ENCODE measurements around the gene ERC1.
A peak's percentile ranks its signal among the peaks of the same experiment; 100 is the strongest.
"Not testable (repeated sequence)": the region's sequence is repeated elsewhere in the genome, so short reads cannot be mapped to it uniquely, and the experiment has no call there.

Gene ERC1

DNA sequence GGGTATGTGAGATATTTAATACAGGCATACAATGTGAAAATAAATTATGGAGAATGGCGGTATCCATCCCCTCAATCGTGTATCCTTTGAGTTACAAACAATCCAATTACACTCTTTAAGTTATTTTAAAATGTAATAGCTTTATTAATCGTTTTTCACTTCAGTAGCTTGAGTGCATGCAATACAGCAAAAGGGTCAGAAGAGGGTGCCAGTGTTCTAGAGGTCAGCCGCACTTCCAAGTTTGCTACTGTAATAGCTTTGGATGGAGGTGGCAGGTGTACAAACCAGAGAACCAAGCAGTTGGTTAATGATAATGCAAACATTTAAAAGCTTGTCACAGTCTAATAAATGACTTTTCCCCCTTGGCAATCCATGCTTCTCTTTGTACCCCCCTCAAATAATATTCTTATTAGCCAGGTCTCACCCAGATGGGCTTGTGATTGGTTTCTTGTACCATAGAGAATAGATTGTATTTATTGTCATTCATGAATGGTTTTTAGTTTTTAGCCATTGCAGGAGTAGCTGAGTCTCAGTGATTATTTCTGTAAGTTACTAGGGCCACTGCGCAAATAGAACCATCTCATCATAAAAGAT lies 127.0 kb downstream of the ERC1 start:
- peak; percentile 21 to 47 (median 45) for DNase-seq (ENCODE audit: low read depth in 3 of 3, low spot score in 1 of 3)

DNA sequence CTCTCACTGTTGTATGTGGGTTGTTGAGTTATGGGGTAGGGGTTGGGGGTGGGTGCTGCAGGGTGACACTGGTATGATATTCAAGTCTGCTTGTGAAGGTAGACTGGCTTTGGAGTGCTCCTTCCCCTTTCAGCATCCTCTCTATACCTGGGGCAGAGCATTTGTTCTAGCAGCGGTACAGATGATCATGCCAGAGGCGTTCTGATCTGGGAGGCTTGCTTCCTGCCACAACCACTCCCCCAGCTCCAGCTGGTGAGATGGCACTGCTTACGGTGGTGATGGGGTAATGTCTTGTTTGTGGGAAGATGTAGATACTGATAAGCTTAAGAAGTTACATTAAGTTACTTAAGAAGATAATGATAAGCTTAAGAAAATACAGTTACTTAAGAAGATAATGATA lies 131.8 kb downstream of the ERC1 start:
- peak in 1 of 3 donors; percentile 2 for DNase-seq (ENCODE audit: low read depth in 3 of 3, low spot score in 1 of 3)

DNA sequence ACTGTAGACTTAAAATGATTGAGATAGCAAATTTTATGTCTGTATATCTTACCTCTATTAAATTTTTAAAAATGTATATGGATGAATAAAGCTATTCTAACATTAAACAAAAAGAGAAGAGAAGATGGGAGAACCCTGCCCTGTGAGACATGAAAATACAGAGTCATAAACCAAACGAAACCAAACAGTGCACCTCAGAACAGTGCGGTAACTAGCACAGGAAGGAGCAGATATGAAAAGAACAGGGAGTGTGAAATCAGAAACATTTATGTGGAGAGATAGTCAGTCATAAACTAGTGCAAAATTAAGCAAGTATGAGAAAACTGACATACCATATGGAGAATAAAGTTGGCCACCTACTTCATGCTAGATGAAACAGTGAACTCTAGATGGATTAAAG lies 135.1 kb downstream of the ERC1 start:
- DNase-seq (ENCODE audit: low read depth in 3 of 3, low spot score in 1 of 3) = no peak

DNA sequence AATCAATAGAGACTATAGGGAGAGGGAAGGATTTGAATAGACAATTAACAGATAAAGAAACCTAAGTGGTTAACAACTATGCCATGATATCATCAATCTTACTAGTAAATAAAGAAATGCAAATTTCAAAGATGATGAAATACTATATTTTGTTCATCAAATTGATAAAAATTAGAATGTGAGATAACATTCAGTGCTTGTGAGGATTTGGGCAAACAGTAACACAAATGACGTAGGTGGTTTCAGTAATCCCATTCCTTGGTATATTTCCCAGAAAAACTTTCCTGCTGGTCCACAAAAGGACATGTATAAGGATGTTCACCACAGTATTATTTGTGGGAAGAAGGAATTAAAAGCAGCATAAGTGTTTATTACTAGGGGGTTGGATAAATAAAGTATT lies 136.0 kb downstream of the ERC1 start:
- no peak for DNase-seq (ENCODE audit: low read depth in 3 of 3, low spot score in 1 of 3)

DNA sequence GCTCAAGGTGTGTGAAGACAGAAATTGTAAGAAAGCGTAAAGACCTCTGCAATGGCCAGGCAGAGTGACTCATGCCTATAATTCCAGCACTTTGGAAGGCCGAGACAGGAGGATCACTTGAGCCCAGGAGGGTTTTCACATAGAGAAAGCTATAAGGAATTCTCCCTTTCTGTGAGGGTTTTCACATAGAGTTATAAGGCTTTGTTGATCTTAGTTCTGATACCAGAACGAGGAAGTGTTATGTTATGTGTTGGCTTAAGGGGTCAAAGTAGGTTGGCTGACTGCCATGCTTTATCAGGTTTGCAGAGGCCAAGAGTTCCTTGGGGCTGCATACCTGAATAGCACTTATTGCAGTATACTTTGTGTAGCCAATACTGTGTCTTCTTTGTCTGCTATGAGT lies 139.1 kb downstream of the ERC1 start:
- no peak for DNase-seq (ENCODE audit: low read depth in 3 of 3, low spot score in 1 of 3)

DNA sequence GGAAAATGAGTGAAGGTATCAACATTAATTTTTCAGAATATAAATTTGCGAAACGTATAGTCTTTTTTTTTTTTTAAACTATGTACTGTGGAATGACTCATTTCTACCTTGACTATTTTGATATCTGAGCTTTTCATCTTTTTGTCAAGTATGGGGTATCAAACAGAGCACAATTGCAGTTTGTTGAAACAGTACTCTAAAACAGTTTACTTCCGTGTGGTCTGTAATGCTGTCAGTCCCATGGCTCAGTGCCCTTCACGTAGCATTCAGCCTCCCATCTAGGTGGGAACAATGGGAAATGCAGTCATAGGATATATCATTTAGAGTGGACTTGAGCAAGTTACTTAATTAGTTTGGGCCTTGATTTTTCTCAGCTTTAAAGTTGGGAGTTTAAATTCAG lies 139.5 kb downstream of the ERC1 start:
- no peak for DNase-seq (ENCODE audit: low read depth in 3 of 3, low spot score in 1 of 3)

DNA sequence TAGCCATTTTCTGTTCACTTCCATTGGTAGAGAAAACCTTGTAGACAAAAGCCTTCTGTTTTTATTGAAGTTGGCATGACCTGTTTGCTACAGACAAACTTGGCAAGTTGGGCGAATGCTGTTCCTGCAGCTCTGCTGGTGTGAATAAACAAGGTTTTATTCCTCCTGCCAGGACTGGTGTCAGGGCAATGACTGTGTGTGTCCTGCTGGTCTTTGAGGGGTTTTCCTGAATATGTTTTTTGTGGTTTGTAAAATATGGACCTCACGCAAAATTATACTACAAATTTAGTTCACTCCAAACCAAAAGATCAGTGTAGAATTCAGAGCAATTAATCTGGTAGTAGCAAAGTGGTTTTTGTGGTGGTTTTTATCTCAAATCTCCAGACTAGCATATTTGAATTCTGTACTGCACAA lies 140.8 kb downstream of the ERC1 start:
- DNase-seq (ENCODE audit: low read depth in 3 of 3, low spot score in 1 of 3) = no peak

DNA sequence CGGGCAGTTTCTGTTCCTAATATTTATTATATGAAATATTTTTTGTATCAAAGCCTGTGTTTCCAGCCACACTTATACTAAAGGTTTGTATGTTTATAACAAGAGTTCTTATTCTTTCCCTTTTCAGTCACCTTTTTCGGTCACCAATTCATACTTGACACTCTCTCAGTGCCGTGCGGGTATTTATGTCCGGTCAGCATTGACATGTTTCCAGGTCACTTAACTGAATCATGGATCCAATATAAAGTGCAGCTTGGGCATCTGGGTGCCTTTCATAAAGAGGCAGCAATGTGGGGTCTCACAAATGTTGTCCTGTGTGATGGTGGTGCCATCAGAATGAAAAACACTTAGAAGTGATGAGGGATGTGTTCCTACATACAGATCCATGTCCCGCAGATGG lies 141.3 kb downstream of the ERC1 start:
- no peak for DNase-seq (ENCODE audit: low read depth in 3 of 3, low spot score in 1 of 3)

DNA sequence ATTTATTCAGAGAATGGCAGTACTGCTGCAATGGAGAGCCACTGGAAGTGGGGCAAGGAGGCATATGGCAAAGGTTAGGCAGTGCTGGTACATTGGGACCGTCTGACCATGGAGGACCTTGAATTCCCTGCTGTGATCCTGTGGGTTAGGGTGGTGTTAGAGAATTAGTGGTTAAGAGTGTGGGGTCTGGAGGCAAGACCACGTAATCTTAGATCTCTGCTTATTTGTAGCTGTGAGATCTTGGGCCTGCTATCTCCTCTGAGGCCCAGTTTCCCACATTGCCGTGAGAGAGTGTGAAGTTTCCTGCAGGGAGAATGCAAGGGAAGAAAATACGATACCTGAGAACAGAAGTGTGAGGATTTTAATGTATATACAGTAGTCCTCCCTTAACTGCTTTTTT lies 147.7 kb downstream of the ERC1 start:
- no peak for DNase-seq (ENCODE audit: low read depth in 3 of 3, low spot score in 1 of 3)

DNA sequence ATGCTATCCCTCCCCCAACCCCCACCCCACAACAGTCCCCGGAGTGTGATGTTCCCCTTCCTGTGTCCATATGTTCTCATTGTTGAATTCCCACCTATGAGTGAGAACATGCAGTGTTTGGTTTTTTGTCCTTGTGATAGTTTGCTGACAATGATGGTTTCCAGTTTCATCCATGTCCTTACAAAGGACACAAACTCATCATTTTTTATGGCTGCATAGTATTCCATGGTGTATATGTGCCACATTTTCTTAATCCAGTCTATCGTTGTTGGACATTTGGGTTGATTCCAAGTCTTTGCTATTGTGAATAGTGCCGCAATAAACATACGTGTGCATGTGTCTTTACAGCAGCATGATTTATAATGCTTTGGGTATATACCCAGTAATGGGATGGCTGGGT lies 155.7 kb downstream of the ERC1 start:
- DNase-seq (ENCODE audit: low read depth in 3 of 3, low spot score in 1 of 3) = not testable (repeated sequence)

DNA sequence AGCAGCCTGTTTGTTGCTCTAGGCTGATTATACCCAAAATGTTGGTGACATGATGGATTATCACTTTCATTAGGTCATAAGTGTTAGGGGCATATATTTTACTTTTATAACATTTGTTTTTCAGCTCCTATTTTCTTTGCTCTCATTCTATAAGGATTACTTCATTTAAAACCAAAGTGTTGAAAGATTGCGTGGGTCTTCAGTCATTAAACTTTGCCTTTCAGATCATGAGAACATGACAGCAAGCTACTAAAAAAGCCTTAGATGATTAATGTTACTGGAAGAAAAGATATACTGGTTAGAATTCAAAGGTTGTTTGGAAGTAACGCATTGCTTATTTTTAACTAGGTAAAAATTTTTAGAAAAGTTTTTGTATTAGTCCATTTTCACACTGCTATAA lies 156.8 kb downstream of the ERC1 start:
- no peak for DNase-seq (ENCODE audit: low read depth in 3 of 3, low spot score in 1 of 3)

DNA sequence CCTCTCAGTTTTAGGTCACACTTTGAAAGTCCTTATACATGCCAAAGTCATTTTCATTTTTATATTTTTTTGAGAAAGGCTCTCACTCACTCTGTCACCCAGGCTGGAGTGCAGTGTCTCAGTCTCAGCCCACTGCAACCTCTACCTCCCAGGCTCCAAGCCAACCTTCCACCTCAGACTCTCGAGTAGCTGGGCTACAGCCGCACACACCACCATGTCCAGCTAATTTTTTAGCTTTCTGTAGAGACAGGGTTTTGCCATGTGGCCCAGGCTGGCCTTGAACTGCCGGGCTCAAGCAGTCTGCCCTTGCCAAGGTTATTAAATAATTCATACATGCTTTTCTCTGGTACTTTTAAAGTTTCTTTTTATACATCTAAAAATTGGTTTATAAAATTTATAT lies 166.0 kb downstream of the ERC1 start:
- DNase-seq (ENCODE audit: low read depth in 3 of 3, low spot score in 1 of 3) = no peak

DNA sequence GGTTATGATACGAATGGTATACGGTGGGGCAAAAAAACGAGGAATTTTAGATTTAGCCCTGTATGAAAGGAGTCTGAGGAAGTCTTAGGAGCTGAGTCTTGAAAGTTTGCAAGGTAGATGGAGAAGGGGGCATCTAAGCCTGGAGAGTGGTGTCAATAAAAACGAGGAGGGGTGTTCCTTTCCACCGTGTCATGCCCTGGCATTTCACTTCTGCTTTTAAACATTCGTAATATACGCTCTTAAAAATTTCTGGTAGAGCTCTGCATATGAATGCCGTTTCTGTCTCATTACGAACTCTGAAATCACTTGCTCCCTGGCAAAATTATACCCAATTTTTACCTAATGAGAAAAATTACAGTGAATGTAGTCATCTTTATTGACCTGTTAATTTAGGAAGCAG lies 170.2 kb downstream of the ERC1 start:
- no peak for DNase-seq (ENCODE audit: low read depth in 3 of 3, low spot score in 1 of 3)

DNA sequence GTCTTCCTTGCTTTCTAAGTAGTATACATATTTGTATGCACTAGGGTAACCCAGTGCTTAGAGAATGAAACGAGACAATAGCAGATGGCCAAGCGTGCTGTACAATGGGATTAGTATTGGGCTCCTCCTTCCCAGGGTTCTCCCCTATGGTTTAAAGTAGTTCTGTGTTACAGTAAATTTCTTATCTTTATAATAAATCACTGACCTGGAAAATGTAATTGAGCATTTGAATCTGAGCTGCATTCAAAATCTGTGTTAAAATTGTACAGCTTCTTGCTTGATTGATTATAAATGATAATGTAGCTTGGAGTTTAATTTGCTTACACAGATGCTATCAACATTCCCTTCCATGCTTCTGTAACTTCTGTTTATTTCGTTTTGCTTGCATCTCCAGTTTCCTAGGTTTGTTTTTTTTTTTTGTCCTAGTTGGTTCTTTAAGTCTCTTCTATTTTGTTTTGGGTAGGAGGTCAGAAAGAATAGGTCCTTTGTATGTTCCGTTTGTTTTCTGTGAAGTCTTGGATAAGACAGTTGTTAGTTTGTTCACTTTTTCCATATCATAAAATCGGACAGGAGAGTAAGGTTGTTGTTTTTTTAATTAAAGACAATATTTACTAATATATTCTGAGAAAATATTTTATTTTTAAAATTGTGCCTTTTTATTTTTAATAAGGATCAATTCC lies 171.2 kb downstream of the ERC1 start:
- no peak for DNase-seq (ENCODE audit: low read depth in 3 of 3, low spot score in 1 of 3)

DNA sequence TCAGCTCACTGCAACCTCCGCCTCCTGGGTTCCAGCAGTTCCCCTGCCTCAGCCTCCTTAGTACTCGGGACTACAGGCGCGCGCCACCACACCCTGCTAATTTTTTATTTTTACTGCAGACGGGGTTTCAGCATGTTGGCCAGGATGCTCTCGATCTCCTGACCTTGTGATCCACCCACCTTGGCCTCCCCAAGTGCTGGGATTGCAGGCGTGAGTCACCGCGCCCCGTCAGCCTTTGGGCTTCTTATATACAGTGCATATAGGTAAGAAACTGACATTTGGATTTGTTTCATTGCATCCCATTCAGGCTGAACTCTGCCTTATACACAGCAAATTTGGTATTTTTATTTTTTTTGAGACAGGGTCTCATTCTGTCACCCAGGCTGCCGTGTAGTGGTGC lies 176.8 kb downstream of the ERC1 start:
- DNase-seq (ENCODE audit: low read depth in 3 of 3, low spot score in 1 of 3) = no peak

DNA sequence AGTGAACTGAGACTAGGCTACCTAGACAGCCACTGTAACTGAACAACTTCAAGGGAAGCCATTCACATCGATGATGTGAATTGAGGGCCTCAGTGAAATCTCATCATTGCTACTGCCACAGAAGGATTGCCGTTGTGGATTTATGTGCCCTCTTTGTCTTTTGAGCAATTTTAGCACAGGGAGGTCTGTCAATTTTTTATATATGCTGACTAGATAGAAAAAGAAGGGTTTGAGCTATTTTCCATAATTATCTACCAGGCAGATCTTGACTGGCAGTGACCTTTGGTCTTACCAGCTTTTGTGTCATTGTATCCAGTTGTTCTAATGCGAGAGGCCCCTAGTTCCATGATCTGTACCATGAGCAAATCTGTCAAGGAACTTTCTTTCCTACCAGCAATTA lies 179.4 kb downstream of the ERC1 start:
- no peak for DNase-seq (ENCODE audit: low read depth in 3 of 3, low spot score in 1 of 3)

DNA sequence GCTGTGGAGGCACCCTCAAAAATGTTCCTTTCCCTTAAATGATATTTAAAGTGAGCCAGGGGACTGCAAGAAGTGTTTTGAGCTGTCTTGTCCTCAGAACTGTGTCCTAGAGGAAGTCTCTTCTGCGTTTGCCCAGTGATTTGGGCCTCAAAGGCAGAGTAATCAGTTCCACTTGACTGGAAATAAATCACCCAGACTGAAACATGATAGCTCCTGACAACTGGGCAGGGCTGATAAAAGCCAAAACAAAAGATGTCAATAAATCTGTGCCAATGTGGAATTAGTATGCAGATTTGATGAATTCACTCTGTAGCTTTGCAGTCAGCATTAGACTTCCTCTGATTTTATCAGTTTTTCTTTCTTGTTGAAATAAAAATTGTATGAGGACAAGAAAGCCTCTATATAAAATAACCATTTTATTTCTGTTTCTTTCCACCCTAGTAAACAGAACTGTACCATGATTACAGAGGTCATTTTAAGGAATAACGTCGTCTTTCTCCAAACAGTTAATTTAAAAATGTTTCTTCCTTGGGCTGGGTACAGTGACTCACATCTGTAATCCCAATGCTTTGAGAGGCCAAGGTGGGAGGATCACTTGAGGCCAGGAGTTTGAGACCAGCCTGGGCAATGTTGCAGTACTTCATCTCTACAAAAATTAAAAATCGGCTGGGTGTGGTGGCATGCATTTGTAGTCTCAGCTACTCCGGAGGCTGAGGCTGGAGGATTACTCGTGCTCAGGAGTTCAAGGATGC lies 180.8 kb downstream of the ERC1 start:
- no peak for DNase-seq (ENCODE audit: low read depth in 3 of 3, low spot score in 1 of 3)

DNA sequence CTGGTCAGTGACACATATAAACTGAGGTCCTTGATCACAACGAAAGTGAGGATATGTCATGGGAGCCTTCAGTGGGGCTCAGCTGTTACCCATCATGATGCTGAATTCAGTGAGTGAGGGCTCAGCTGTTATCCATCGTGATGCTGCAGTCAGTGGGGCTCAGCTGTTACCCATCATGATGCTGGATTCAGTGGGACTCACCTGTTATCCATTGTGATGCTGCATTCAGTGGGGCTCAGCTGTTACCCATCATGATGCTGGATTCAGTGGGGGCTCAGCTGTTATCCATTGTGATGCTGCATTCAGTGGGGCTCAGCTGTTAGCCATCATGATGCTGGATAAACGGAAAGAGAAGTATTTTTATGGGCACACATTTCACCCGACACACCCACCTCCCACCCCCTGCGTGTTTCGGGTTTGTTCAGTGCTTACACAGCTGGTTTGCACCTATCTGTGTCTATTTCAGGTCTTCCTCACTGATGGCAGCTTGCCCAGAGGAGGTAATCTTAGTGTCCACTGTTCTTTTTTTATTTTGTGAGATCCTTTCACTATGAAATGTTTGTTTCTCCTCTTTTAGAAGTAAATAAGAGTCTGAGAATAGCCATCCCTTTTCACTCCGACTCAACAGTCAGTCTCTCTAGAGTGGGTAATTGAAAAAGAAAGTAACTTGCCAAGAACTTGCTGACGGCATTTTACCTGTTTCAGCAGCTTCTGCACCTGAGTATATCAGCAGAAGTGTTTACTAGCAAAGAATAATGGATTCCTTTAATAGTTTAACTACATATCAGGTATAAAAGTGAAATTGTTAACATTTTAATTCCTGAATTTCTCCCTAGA lies 183.0 kb downstream of the ERC1 start:
- DNase-seq (ENCODE audit: low read depth in 3 of 3, low spot score in 1 of 3) = no peak

DNA sequence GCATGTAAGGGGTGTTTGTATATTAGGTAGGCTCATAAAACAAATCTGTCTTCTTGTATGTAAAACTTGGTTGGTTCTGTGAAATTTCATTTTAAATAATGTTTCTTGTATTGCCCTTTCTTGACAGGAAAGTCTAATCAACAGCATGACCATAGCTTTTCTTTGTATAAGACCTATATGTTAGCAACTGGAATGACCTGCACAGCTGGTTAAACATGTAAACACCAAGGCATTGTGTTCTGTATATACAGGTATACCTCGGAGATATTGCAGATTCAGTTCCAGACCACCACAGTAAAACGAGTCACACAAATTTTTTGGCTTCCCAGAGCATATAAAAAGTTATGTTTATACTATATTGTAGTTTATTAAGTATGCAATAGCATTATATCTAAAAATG lies 183.6 kb downstream of the ERC1 start:
- no peak for DNase-seq (ENCODE audit: low read depth in 3 of 3, low spot score in 1 of 3)

DNA sequence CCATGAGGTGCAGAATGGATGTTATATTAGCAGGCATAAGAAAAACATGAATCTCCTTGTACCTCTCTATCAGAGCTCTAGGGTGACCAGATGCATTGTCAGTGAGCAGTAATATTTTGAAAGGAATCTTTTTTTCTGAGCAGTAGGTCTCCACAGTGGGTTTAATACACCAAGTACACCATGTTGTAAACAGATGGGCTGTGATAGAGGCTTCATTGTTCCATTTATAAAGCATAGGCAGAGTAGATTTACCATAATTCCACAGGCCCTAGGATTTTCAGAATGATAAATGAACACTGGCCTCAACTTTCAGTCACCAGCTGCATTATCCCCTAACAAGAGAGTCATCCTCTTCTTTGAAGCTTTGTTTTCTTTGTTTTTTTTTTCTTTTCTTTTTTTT lies 185.2 kb downstream of the ERC1 start:
- no peak for DNase-seq (ENCODE audit: low read depth in 3 of 3, low spot score in 1 of 3)

DNA sequence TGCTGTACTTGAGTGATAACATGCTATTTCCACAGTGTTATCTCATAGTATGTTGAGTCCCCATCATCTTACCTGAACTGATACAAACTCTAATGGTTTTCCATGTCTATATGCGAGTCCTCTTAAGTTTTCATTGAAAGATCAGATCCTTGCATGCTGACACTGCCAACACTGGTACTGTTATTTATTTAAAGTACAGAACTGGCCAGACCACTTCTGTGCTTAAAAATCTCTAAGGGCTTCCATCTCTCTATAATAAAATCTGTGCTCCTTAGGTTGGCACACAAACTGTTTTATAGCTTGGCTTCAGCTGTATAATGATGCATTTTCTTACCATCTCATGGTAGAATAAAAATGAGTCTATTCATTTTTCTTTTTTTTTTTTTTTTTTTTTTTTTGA lies 188.1 kb downstream of the ERC1 start:
- no peak for DNase-seq (ENCODE audit: low read depth in 3 of 3, low spot score in 1 of 3)

DNA sequence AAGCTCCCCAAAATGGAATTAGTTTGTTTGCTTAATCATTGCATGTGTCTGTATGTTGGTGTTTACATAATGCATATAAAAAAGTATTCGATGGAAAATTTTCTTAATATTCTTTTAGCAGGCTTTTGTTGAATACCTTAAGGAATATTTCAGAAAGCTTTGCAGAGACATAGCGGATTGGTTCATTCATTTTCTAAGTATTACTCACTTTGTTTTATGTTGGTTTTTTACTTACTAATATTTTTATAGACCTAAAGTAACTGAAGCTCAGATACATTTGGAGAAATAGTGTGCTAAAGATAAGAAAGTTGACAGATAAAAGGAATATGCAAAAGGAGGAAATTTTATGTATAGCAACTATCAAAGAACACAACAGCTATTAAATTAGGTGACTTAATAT lies 191.0 kb downstream of the ERC1 start:
- DNase-seq (ENCODE audit: low read depth in 3 of 3, low spot score in 1 of 3) = no peak
